ENCODE data around the gene DENND5B.

DENND5B gene

DNA sequence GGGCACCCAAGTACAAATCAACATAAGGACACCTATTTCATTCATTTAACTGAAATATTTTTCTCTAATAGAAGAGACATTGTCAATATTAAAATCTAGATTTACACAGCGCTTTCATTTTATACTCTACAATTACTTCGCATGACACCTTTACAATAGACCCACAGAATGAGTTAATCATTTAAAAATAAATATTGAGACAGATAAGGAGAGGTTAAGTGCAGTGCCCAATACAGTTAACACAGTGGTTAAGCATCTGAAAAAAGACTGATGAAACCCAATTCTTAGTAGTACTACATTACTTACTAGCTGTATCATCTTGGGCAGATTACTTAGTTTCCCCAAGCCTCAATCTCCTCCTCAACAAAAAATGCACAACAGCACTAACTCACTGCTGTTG lies 116.2 kb downstream of the DENND5B start:
- no peaks in the 10 kb centered on the region for H3K9me3 Mint-ChIP-seq
- H3K4me3 Mint-ChIP-seq: no peak overlapping the region
- TF ChIP-seq, protein P1, sequence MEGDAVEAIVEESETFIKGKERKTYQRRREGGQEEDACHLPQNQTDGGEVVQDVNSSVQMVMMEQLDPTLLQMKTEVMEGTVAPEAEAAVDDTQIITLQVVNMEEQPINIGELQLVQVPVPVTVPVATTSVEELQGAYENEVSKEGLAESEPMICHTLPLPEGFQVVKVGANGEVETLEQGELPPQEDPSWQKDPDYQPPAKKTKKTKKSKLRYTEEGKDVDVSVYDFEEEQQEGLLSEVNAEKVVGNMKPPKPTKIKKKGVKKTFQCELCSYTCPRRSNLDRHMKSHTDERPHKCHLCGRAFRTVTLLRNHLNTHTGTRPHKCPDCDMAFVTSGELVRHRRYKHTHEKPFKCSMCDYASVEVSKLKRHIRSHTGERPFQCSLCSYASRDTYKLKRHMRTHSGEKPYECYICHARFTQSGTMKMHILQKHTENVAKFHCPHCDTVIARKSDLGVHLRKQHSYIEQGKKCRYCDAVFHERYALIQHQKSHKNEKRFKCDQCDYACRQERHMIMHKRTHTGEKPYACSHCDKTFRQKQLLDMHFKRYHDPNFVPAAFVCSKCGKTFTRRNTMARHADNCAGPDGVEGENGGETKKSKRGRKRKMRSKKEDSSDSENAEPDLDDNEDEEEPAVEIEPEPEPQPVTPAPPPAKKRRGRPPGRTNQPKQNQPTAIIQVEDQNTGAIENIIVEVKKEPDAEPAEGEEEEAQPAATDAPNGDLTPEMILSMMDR (IDR thresholded peaks at IDR 0.05; ENCODE audit: unreplicated experiment in 3 of 3): no peak
- no peaks in the 10 kb centered on the region for H3K27me3 Mint-ChIP-seq (ENCODE audit: low read depth)
- no peak overlapping the region for H3K27ac Mint-ChIP-seq
- peaks cover 24% of the 10 kb centered on the region for H3K36me3 Mint-ChIP-seq (ENCODE audit: low read depth)
- peaks cover 8% of the 10 kb centered on the region for H3K4me1 Mint-ChIP-seq

DNA sequence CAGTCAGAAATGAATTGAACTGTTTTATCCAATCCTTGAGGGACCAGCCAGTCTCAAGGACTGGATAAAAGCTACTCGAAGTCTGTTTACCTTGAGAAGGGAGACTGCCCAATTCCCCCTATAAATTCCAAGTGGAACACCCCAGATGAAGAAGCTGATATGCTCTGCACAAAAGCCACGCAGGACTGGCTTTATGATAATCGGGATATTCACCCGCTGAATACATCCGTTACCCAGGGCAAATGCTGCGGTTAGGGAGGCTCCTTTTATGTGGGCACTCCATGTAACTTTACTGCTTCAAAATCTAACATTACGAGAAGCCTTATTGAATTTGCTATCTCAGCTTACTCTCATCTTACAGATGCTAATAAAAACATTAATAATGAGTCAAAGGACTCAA lies 119.1 kb downstream of the DENND5B start:
- Mint-ChIP-seq H3K4me3 (no peak overlapping the region), H3K27ac (no peak overlapping the region), H3K27me3 (ENCODE audit: low read depth) (no peaks in the 10 kb centered on the region), H3K4me1 (peaks cover 8% of the 10 kb centered on the region), H3K9me3 (no peaks in the 10 kb centered on the region), H3K36me3 (ENCODE audit: low read depth) (peaks cover 21% of the 10 kb centered on the region)
- TF ChIP-seq, protein P1 (IDR thresholded peaks at IDR 0.05; ENCODE audit: unreplicated experiment in 3 of 3): no peak

DNA sequence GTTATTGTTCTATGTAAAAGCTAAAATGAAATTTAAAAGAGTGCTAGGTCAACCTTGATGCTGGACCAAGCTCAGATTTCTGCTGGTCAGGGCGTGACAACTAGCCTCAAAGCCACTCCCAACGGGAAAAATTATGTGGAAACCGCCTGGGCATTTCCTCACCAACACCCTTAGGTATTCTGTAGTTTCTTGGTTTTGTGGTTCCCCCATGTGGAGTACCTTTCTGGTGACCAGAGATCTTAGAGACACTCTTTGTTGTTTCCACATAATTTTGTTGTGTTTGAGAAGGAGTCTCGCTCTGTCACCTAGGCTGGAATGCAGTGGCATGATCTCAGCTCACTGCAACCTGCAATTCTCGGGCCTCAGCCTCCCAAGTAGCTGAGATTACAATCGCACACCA lies 119.9 kb downstream of the DENND5B start:
- TF ChIP-seq, protein P1 (IDR thresholded peaks at IDR 0.05; ENCODE audit: unreplicated experiment in 3 of 3): no peak
- no peaks in the 10 kb centered on the region for H3K27me3 Mint-ChIP-seq (ENCODE audit: low read depth)

DNA sequence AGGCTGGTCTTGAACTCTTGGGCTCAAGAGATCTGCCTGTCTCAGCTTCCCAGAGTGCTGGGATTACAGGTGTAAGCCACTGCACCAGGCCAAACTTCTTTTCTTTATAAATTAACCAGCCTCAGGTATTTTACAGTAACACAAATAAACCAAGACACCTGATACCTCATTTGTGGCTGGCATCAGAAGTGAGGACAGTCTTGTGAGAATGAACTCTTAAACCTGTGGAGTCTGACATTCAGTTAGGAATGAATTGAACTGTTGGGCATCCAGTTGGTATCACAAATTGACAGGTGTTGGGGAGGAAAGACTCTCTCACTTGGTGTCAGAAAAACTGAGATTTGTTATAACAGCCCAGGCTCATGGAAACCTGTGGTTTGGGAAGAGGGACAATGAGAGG lies 120.5 kb downstream of the DENND5B start:
- TF ChIP-seq, protein P1 (IDR thresholded peaks at IDR 0.05; ENCODE audit: unreplicated experiment in 3 of 3): no peak
- H3K36me3 Mint-ChIP-seq (ENCODE audit: low read depth): peaks cover 22% of the 10 kb centered on the region
- H3K27me3 Mint-ChIP-seq (ENCODE audit: low read depth): no peaks in the 10 kb centered on the region
- no peaks in the 10 kb centered on the region for H3K9me3 Mint-ChIP-seq
- H3K27ac Mint-ChIP-seq: no peak overlapping the region
- peaks cover 8% of the 10 kb centered on the region for H3K4me1 Mint-ChIP-seq
- no peak overlapping the region for H3K4me3 Mint-ChIP-seq

More for the DNA sequence above, 119.9 kb downstream of the DENND5B start:
- Mint-ChIP-seq H3K27ac (no peak overlapping the region), H3K9me3 (no peaks in the 10 kb centered on the region), H3K36me3 (ENCODE audit: low read depth) (peaks cover 18% of the 10 kb centered on the region), H3K4me1 (peaks cover 8% of the 10 kb centered on the region), H3K4me3 (no peak overlapping the region)

DNA sequence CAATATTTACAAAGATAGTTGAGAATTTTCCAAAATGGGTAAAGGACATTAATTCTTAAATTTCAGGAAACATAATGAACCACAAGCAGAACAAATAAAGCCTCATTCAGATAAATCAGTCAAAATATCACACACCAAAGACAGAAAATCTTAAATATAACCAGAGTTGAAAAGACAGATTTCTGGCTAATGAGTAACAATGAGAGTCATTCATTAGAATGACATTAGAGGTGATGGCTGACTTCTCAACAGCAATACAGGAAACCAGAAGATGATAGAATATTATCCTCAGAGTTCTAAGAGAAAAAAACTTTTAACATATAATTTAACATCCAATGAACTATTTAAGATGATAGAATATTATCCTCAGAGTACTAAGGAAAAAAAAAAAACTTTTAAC lies 124.2 kb downstream of the DENND5B start:
- H3K9me3 Mint-ChIP-seq: no peaks in the 10 kb centered on the region
- no peaks in the 10 kb centered on the region for H3K4me1 Mint-ChIP-seq
- H3K36me3 Mint-ChIP-seq (ENCODE audit: low read depth): peaks cover 20% of the 10 kb centered on the region
- H3K27me3 Mint-ChIP-seq (ENCODE audit: low read depth): no peaks in the 10 kb centered on the region
- H3K4me3 Mint-ChIP-seq: no peak overlapping the region
- H3K27ac Mint-ChIP-seq: no peak overlapping the region
- TF ChIP-seq, protein P1 (IDR thresholded peaks at IDR 0.05; ENCODE audit: unreplicated experiment in 3 of 3): no peak

DNA sequence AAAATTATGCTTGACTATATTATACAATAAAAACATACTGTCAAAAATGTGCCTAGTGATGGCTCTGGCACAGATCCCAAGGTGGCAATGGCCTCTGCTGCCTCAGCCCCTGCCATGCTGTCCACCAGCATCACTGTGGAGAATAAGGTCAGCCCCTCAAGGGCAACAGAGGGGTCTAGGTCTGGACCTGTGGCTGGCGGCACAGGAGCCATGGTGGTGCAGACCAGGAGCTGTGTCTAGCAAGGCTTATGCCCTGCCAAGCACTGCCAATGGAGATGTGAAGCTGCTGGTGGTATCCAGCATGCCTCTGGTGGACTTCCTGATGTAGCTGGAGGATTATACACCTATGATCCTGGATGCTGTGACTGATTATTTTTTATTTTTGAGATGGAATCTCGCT lies 125.9 kb downstream of the DENND5B start:
- no peaks in the 10 kb centered on the region for H3K9me3 Mint-ChIP-seq
- H3K4me3 Mint-ChIP-seq: no peak overlapping the region
- H3K27ac Mint-ChIP-seq: no peak overlapping the region
- TF ChIP-seq, protein P1 (IDR thresholded peaks at IDR 0.05; ENCODE audit: unreplicated experiment in 3 of 3): no peak
- peaks cover 36% of the 10 kb centered on the region for H3K36me3 Mint-ChIP-seq (ENCODE audit: low read depth)
- no peaks in the 10 kb centered on the region for H3K4me1 Mint-ChIP-seq
- H3K27me3 Mint-ChIP-seq (ENCODE audit: low read depth): no peaks in the 10 kb centered on the region
